Head of caudate nucleus (tissue), 42 donors: Measurements from ENCODE around the gene CEP41.

ENCODE experiments used
- DNase-seq, 42 donors: peaks; one replicate each; pipeline versions ENCODE4 v3.0.0 to v3.0.0-alpha.2; 2020 to 2021; ENCODE audit warnings: mixed read lengths in 7 of 42
- intact Hi-C: fragments of 100-400 bp; cut with DNase I; formaldehyde crosslinking; loops from one replicate; pipeline ENCODE4 v1.15.0; 2022

CEP41 gene

GRCh38 chr7:130426564-130426963 lies 14.3 kb downstream of the CEP41 start:
- DNase-seq, result no peak

GRCh38 chr7:130425796-130426195 lies 15.0 kb downstream of the CEP41 start:
- intact Hi-C loops, result no loop called here
- no peak for DNase-seq

More at GRCh38 chr7:130426564-130426963, 14.3 kb downstream of the CEP41 start:
- intact Hi-C loops, result no loop called here

- intact Hi-C loops, result no loop called here
- no peak for DNase-seq
These were observed 17.2 kb downstream of the CEP41 start for GRCh38 chr7:130423501-130424037.

DNA sequence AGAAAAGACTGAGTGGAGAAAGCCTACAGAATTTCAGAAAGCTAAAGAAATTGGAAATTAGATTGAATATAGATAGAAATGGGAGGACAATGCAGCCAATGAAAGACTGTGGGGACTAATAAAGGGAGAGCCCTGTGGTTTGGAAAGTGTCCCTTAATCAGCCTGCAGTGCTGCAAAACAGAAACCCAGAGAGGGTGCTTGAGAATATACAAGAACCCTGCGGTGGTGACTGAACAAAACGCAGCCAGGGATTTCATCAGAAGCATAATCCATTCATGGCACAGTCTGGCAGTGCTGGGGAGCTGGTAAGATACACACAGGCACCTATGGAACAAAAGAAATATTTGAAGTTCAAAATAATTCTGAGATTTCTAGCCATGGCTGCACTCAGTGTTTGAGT lies 19.1 kb downstream of the CEP41 start:
- peak in 26 of 42 donors; percentile 17 to 71 (median 38) for DNase-seq
- intact Hi-C loops, result no loop called here

DNA sequence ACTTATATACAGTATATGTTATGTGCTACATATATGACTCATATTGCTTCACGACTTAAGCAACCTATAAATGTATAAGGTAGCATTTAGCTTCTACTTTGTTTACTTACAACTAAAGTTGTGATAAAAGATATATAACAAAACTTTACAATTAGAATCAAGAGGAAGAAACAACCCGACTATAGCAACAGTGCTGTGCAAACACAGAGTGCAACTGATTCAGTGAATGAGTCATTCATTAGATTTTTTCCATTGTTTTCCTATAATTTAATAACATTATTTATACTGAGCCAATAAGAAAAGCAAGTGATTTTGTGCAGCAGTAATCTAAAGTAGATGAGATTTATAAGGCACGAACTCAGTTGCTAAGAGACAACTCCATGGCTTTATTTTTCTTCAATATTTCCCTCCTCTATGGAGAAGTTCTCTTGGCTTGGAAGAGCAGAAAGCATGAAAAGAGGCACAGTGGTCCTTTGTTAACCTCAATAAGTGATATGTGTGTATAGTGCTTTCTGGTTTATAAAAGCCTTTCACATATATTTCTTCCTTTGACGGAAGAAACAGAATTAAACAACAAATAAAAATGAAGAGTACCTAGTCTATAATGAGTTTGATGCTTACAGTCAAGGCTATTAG lies 19.8 kb downstream of the CEP41 start:
- DNase-seq, result no peak
- intact Hi-C loops, result no loop called here

DNA sequence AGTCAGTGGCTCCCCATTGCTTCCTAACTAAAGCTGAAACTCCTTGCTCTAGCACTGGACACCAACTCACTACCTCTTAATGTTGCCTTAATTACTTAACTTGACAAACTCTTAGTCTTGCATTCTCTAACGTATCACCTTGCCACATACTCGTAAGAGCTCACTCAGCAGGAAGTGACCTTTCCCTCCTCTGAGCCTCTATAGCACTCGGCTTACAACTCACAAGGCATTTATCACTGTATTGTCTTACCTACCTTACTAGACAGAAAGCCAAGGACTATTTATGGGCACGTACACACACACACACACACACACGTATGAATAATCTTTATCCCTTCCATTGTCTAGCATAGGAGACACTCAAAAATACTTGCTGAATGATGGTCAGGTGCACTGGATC lies 21.2 kb downstream of the CEP41 start:
- intact Hi-C loops, result no loop called here
- DNase-seq, result no peak

DNA sequence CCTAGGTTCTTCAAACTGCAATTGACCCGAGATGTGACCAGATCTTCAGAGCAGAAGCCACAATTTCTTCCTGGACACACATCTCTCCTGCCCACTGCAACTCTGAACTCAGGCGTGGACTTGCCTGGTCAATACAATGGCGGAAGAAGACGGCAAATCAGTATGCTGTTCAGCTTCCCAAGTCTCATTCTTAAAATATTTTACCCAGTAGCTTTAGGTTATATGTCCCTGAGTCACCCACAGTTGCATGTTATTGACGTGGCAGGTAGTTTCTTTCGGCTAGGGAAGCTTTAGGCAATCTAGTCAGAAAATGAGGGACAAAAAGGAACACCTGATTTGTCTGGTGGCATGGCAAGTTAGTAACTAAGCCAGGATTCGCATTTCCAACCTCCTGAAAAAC lies 22.5 kb downstream of the CEP41 start:
- no peak for DNase-seq
- intact Hi-C loops, result no loop called here

- no peak for DNase-seq
These were observed 23.6 kb downstream of the CEP41 start for GRCh38 chr7:130417213-130417612.

GRCh38 chr7:130415006-130415405 lies 25.8 kb downstream of the CEP41 start:
- no peak for DNase-seq
- intact Hi-C loops, result no loop called here

More at GRCh38 chr7:130417213-130417612, 23.6 kb downstream of the CEP41 start:
- intact Hi-C loops, result no loop called here

DNA sequence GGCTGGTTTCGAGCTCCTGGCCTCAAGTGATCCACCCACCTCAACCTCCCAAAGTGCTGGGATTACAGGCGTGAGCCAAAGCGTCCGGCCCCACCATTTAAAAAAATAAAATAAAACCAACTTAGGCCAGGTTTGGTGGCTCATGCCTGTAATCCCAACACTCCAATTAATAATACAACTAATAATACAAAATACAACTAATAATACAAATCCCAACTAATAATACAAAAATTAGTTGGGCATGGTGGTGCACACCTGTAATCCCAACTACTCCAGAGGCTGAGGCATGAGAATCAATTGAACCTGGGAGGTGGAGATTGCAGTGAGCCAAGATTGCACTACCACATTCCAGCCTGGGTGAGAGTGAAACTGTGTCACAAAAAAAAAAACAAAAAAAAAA lies 27.6 kb downstream of the CEP41 start:
- intact Hi-C loops, result no loop called here
- no peak for DNase-seq

- intact Hi-C loops, result no loop called here
These were observed 29.8 kb downstream of the CEP41 start for GRCh38 chr7:130410868-130411541.

DNA sequence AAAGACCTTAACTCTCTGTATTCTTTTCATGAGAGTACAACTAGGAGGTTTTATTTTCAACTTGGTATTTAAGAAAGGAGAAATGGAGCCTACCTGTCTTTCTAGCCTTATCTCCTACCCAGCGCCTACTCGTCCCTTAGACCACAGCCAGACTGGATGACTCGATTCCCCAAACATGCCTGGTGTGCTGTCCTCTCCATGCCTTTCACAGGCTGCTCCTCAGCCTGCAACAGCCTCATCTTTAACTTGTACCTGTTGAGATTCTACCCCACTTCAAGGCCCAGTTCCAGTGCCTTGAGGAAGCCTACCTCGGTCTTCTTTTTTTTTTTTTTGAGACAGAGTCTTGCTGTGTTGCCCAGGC lies 31.1 kb downstream of the CEP41 start:
- DNase-seq, result no peak
- intact Hi-C loops, result no loop called here

More at GRCh38 chr7:130410868-130411541, 29.8 kb downstream of the CEP41 start:
- DNase-seq, result no peak

GRCh38 chr7:130409067-130409711 lies 31.6 kb downstream of the CEP41 start:
- intact Hi-C loops, result no loop called here
- DNase-seq, result no peak

DNA sequence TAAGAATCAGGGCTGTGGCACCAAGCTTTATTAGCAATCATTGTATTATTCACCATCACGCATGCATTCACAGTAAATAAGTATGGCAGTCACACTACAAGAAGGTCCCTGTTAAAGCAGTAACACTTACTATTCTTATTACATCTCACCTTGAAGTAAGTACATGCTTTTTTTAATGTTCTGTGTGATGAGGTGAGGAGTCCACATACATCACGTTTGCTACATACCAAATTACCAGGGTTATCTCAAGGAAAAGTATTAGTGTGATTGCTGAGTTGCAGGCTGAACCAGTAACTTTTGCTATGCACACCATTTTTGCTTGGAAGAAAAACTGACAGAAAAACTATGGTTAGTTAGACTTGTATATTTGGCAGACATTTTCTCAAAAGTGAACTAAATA lies 35.8 kb downstream of the CEP41 start:
- intact Hi-C loops, result no loop called here
- no peak for DNase-seq

DNA sequence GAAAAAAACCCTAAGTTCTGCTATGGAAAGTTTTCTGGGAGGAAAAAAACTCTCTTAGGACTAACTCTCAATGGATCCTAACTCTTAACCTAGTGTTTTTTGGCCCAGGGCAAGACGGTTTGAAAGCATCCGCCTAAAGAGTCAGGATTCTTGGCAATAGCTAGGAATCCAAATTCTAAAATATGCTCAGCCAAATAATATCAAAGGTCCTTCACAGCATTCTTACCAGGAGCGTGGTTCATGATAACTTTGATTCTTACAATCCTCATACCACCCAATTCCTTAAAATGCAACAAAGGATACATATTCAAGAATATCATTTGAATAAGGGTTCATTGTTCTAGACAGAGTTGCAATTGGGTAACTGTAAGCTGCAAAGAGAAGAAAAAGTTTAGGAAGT lies 39.2 kb downstream of the CEP41 start:
- intact Hi-C loops, result no loop called here

GRCh38 chr7:130401101-130401500 lies 39.7 kb downstream of the CEP41 start:
- intact Hi-C loops, result no loop called here
- DNase-seq, result no peak

More for the DNA sequence above, 39.2 kb downstream of the CEP41 start:
- no peak for DNase-seq

GRCh38 chr7:130400120-130400572 lies 40.7 kb downstream of the CEP41 start:
- intact Hi-C loops, result no loop called here

GRCh38 chr7:130398526-130399090 lies 42.2 kb downstream of the CEP41 start:
- peak in 1 of 42 donors; percentile 25 for DNase-seq
- intact Hi-C loops, result no loop called here

More at GRCh38 chr7:130400120-130400572, 40.7 kb downstream of the CEP41 start:
- DNase-seq, result peak in 1 of 42 donors; percentile 14

- intact Hi-C loops, result no loop called here
These were observed 43.1 kb downstream of the CEP41 start for GRCh38 chr7:130397758-130398073.

More at GRCh38 chr7:130397758-130398073, 43.1 kb downstream of the CEP41 start:
- no peak for DNase-seq
